Measurements from ENCODE around the gene GIPC1. TPM values are rescaled to one million over a fixed set of nuclear protein-coding genes. Genes with fewer than 3 reads are reported as not detected.

The GIPC1 gene
- total and polyA plus RNA-seq, 9 of the 15 experiments (the other 6 are each of a cell fraction or from before 2014, with no cell fraction given), result 0.49 to 54.7 (median 24.8) TPM

DNA sequence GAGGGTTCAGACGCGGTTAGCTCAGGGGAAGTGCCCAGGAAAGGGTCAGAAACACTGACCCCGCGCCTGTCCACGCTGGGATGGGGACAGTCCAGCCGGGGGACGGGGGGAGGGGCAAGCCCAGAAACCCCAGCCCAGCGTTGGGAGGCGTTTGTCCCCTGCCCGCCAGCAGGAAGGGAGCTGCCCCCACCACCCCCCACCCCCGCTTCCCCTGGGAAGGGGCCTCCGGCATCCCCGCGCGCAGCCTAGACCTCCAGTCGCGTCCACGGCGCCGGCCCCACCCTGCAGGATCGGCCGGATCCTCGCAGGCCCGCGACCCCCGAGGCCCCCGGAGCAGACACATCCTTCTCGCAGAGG, 277 bp downstream of the GIPC1 start (continued):
- 0 out of 4 replicates have a peak, but pooled peaks of 1 of the 2 experiments have one; percentile 0 for TF ChIP-seq KDM1A (IDR thresholded peaks at IDR 0.05)
- no peak for TF ChIP-seq SAP30 (IDR thresholded peaks at IDR 0.05; ENCODE audit: borderline replicate concordance, insufficient read depth, low read depth, low read length, poor library complexity, severe bottlenecking)

DNA sequence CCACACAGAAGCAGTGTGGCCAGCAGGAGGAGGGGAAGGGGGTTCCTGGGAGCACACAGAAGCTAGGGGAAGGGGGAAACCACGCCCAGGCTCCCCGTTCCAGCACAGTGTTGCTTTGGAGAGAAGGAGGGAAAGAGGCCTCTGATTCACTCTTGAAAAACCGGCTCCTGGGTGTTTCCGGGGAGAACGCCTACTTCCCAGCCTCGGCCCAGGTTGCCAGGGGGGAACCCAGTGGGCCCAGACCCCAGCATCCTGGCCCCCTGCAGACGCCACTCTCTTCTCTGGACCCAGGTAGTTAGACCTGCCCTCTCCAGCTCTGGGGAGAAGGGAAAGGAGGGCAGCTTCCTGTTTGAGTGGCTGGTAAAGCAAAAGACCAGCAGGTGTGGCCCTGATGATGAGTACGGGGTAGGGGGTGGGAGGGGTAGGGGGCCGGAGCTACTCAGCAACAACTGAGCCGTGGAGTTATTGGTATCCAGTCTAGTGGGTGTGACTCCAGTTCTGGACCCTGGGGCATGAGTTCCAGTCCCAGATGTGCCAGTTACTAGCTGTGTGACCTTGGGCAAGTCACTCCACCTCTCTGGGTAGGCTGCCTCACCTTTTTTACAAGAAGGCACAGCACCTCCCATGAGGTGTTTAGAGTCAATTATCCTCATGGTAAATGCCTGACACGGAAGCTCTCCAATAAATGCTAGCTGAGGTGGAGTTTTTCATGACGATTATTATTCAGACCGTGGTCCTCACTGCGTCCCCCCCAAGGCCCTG, 836 bp downstream of the GIPC1 start:
- H3K79me2 ChIP-seq (ENCODE audit: control insufficient read depth, insufficient read depth, low read length), result peaks cover 5% of the 10 kb centered on the region; the same call in 2 of the 3 replicates
- ChIA-PET CTCF (ENCODE audit: low intra/inter-chr PET ratio) (no interaction called here), POLR2A (interaction anchor here (1.8 kb wide), 1 partner anchor 15 kb away, joined by 5 read pairs; no protein-coding TSS in a partner anchor)
- H4K20me1 ChIP-seq (replicated peaks; ENCODE audit: control insufficient read depth, insufficient read depth, low read length), result no peaks in the 10 kb centered on the region
- BruUV-seq (replicated peaks), result no TSS peak
- H3K4me3 ChIP-seq, result peak overlapping the region; percentile 68
- peak in 2 of 4 experiments; percentile 9 to 43 for DNase-seq (ENCODE audit: extremely low read depth in 1 of 4, low spot score in 3 of 4)
- peaks cover 16 to 29% of the 10 kb centered on the region in 2 experiments; a peak in 4 of 5 replicates for H3K4me1 ChIP-seq (replicated peaks in 1 of 2; ENCODE audit: control insufficient read depth in 2 of 2, insufficient read depth in 2 of 2, low read length in 2 of 2)
- H3K27ac ChIP-seq (ENCODE audit: extremely low read depth, low read depth, low read length), result peak overlapping the region; percentile 10; the same call in 1 of the 3 replicates
- H3K9me1 ChIP-seq (ENCODE audit: control insufficient read depth, insufficient read depth, low read length), result no peaks in the 10 kb centered on the region
- no peaks in the 10 kb centered on the region for H3K27me3 ChIP-seq (ENCODE audit: control insufficient read depth in 2 of 2, insufficient read depth in 2 of 2, low read length in 2 of 2)
- no peaks in the 10 kb centered on the region for H3K9me3 ChIP-seq (replicated peaks; ENCODE audit: control insufficient read depth, insufficient read depth, low read depth, low read length)
- peaks cover 6% of the 10 kb centered on the region; the same call in 1 of the 3 replicates for H3K36me3 ChIP-seq (ENCODE audit: control insufficient read depth, insufficient read depth, low read length)
- H2AFZ ChIP-seq (ENCODE audit: low read depth, low read length), result peak overlapping the region; percentile 49
- peak overlapping the region; percentile 82 for H3K4me2 ChIP-seq (ENCODE audit: insufficient read depth, low read length)
- in situ Hi-C loops (cut with MboI), result no loop called here
- H3K9ac ChIP-seq (ENCODE audit: insufficient read depth in 1 of 2, low read depth in 2 of 2, low read length in 2 of 2), result peak overlapping the region; percentile 51 to 86
- intact Hi-C loops (cut with micrococcal nuclease), result no loop called here
- ATAC-seq, result no peak
- WGBS (ENCODE audit: insufficient coverage, low coverage, missing lambda C conversion rate), result 37% methylated on average over 13 of the region's 14 CpGs
- FAIRE-seq, result peak; percentile 64
- TF ChIP-seq ZNF280B (CRISPR knock-in tag; IDR thresholded peaks at IDR 0.05) (no peak), DACH1 (IDR thresholded peaks at IDR 0.05; ENCODE audit: partially characterized antibody) (no peak), SOX6 (IDR thresholded peaks at IDR 0.05) (no peak), CC2D1A (IDR thresholded peaks at IDR 0.05) (no peak), BCOR (IDR thresholded peaks at IDR 0.05) (peak; percentile 65), NFIC (IDR thresholded peaks at IDR 0.05) (no peak), CHD4 (IDR thresholded peaks at IDR 0.05; ENCODE audit: insufficient read depth, insufficient replicate concordance, low read depth, low read length, poor library complexity, severe bottlenecking) (peak; percentile 21), SETDB1 (IDR thresholded peaks at IDR 0.05; ENCODE audit: low read length) (no peak), CSDE1 (IDR thresholded peaks at IDR 0.05) (no peak), TEAD4 (IDR thresholded peaks at IDR 0.05; ENCODE audit: low read length) (no peak), TEAD4 (CRISPR knock-in tag; IDR thresholded peaks at IDR 0.05; ENCODE audit: borderline replicate concordance) (no peak), ZFP36 (IDR thresholded peaks at IDR 0.05; ENCODE audit: low read depth, low read length, partially characterized antibody) (peak; percentile 74), SMARCB1 (IDR thresholded peaks at IDR 0.05; ENCODE audit: insufficient read length, low read depth) (no peak), HOXB6 (CRISPR knock-in tag; IDR thresholded peaks at IDR 0.05; ENCODE audit: borderline replicate concordance) (no peak)
- TF ChIP-seq, protein P1, sequence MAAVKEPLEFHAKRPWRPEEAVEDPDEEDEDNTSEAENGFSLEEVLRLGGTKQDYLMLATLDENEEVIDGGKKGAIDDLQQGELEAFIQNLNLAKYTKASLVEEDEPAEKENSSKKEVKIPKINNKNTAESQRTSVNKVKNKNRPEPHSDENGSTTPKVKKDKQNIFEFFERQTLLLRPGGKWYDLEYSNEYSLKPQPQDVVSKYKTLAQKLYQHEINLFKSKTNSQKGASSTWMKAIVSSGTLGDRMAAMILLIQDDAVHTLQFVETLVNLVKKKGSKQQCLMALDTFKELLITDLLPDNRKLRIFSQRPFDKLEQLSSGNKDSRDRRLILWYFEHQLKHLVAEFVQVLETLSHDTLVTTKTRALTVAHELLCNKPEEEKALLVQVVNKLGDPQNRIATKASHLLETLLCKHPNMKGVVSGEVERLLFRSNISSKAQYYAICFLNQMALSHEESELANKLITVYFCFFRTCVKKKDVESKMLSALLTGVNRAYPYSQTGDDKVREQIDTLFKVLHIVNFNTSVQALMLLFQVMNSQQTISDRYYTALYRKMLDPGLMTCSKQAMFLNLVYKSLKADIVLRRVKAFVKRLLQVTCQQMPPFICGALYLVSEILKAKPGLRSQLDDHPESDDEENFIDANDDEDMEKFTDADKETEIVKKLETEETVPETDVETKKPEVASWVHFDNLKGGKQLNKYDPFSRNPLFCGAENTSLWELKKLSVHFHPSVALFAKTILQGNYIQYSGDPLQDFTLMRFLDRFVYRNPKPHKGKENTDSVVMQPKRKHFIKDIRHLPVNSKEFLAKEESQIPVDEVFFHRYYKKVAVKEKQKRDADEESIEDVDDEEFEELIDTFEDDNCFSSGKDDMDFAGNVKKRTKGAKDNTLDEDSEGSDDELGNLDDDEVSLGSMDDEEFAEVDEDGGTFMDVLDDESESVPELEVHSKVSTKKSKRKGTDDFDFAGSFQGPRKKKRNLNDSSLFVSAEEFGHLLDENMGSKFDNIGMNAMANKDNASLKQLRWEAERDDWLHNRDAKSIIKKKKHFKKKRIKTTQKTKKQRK (IDR thresholded peaks at IDR 0.05; ENCODE audit: borderline replicate concordance, low read depth, low read length), result no peak

Data from K562 (cell line).